KG1 (cell line): ENCODE measurements around the gene PAX3.

Experiments
- DNase-seq: peaks from one replicate; lab custom pipeline; 2025; lab: John Stamatoyannopoulos, UW

The PAX3 gene

DNA sequence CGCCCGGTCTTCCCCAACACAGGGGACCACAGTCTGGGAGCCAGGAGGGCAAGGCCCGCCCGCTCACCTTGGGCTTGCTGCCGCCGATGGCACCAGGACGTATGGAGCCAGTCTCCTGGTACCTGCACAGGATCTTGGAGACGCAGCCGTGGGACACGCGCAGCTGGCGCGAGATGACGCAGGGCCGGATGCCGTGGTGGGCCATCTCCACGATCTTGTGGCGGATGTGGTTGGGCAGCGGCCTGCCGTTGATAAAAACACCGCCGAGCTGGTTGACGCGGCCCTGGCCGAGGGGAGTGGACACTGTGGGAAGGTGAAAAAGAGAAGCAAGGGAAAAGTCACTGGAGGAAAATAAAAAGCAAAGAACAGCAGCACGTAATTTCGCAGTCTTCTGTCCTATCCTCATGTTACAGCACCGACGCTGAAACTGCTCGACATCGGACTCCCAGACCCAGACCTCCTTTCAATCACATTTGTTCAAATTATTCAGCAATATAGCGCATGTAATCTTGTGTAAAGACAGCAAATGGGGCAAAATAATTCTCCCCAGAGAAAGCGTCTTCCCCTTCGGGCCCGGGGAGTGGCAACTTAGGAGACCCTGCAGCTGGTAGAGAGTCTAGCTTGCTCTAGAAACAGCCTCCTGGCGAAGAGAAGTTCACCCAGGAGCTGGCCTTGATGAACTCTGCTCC is 1.7 kb downstream of the PAX3 start:
- DNase-seq = no peak

DNA sequence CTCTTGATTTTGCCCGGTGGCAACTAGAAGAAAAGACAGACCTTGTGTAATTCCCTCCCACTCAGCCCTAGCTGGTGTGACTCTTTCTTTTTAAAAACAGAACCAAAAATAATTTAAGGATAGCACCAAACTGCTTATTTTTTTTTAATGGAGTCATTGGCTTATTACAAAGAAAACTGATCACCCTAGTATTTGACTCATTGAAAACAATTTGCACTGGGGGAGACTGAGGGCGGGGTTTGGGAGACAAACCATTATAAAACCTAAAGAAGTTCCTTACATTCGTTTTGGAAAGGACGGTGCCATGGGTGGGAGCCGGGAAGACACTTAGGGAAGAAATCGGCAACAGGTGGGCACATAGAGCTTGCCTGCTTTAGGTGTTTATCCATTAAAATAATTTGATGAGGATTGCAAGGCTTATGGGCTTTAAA is 2.5 kb downstream of the PAX3 start:
- no peak for DNase-seq

DNA sequence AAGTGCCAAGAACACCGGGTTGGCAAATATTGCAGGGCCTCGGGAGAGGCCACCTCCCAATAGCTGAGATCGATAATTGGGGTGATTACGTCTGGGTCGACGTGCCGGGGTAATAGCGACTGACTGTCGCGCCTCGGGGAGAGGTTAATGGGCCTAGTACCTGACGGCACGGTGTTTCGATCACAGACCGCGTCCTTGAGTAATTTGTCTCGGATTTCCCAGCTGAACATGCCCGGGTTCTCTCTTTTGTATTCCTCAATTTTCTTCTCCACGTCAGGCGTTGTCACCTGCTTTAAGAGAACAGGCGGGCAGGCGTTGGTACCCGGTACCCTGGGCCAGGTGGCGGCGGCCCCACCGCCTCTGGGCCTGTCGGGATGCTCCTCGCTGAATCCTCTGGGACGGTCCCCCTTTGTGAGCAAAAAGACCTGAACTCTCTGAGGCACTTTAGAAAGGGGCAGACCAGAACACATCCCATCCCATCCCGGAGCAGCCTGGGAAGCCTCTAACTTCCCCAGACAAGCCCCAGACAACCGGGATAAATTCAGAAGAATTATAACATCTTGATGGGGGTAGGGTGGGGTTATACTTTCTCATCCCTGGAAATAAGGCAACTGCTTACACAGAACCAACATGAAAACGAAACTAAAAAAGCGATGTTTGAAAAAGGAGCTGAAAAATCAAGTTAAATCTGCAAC is 3.3 kb downstream of the PAX3 start:
- no peak for DNase-seq

DNA sequence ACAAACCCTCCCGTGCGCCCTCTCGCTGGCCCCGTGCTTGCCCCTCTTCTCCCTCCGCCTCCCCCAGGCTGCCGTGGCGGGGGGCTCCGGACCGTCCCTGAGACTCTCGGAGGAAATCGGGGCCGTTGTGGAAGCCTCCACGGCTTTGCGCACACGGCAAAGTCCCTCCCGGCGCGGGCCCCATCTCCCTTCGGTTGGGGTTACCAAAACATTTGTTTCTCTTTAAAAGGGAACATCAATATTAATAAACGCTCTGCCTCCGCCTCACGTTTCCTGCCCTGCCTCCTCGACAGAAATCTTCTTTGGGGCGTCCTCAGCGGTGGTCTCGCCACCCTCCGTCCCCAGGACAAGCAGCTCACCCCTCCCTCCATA is 3.8 kb downstream of the PAX3 start:
- DNase-seq = no peak

DNA sequence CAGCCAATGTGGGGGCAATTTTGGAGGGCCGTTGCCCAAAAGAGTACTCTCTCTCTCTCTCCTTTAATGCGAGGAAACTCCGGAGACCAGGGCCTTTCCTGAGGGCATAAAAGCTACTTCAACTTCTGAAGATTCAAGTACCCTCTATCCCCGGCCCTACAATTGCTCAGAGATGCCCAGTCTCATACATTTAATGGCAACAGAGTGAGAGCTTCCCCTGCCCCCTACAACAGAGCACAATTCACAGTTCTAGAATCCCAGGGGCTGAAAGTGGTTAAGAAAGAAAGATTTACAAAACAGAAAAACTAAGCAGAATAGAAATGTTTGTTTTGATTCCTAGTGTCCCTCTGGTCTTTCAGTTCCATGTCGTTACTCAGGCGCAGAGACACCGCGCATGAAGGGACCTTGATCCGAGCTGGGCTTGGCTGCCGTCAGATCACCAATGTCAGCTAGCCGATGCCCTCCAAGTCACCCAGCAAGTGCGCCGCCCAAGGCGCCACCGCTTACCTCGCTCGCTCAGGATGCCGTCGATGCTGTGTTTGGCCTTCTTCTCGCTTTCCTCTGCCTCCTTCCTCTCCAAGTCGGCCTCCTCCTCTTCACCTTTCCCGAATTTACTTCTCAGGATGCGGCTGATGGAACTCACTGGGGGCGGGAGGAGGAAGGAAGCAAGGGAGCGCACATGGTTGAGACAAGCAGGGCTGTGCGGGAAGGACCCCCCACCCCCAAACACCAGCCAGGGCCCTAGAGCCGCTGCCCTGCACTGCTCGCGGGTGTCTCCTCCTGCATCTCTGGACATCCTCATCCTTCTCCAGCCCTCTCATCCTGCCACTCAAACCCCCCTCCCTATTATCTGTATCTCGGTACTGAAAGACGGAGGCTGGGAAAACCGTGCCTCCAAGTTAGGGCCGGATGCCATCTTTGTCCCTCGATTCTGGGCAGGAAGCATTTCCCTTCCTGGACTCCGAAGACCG is 4.9 kb downstream of the PAX3 start:
- DNase-seq = no peak

DNA sequence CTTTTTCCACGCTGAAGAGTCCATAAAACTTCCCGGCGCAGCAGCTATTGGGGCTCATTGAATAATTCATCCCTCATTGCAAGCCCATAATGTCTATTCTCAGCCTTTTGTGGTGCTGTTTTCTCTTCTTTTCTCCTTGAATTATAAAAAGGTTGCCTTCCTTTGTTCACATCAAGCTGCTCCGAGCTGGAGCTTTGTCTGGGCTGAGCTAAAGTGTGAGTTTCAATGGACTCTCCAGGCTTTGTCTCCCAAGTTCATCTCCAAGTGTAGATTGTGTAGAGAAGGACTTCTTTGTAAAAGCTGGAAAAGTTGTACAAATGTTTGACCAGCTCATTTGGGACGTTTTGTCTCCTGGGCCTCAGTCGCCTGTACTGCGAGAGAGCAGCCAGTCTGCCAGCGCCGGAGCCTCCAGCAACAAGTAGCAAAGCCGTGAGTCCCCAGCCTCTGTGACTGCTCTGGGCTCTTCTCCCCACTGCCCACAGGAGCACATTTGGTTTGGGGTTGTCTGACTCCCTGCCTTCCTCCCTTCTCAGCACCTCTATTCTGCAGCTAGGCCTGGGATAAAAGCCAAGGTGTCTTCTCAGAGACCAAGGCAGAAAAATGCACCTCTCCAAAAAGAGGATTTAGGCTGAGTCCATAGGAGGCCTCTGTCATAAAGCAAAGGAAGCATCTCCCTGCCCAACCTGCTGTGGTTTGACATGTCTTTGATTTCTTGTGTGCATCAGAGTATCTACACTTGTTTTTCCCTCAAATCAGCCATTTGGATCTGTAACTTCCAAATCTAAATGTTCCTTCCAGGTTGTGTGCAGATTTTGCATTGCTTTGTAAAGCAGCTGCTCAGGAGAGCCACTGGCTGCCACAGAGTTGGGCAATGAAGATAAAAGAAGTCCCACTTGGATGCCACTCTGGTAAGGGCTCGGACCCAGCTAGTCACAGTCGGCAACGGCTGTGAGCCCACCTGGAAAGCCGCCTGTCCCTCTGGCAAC is 6.4 kb downstream of the PAX3 start:
- no peak for DNase-seq

DNA sequence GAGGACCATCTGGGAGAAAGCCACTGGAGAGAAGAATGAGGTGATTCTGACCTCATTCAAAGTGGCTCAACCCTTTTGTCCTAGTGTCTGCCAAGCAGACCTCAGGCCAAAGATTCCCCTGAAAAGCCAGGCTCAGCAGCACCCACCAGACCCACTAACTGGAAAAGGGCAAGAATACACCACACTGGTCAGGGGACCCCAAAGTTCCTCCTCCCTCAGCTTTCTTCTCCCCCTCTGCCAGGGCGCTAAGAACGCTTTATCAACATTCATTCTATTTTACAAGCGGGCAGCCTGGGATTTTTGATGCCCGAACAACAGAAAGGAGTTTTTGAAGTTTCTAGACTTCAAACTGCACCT is 7.3 kb downstream of the PAX3 start:
- no peak for DNase-seq

DNA sequence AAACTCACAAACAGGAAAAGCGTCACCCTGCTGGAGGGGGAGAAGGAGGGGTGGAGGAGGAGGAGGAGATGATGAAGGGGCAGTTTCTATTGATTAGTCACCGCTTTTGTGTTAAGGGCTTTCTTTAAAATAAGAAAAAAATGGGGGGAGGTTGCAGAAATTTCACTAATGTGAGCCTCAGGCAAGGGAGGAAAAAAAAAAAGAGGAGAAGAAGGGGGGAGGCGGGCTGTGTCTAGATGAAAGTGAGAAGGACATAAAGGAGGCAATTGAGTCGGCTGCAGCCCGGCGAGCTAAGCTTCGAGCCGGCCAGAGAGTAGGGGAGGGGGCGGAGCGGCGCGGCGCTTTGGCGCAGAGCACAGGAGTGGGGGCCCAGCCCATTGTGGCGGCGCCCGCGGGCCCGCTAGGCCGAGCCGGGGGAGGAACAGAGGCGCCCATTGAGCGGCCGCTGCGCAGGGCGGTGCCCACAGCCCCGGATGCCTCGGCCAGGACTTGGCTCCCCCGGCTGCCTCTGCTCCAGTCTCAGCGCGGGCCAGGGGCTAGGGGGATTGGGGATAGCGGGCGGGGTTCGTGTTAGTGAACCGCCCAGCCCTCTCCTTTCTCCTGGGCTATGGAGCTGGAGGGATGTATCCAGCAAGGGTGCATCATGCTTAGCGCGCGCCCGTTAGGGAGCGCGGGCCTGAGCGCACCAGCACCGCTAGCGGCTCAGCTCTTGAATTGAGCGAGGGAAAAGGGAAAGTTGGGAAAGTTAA is 7.9 kb downstream of the PAX3 start:
- DNase-seq = no peak

DNA sequence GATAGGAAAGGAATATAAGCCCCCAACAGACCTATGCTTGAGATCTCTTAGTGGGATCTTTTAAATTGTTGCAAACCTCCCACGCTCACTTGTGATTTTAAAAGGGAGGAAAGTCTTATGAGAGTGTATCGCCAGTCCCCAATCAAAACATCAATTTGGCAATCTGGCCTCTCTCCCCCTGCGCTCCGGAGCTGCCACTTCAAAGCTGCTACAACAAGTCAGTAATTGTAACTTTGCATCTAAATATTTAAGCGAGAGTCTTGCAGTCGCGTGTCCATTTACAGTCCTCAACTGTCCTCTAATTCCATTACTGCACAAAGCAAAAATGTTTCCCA is 8.4 kb downstream of the PAX3 start:
- DNase-seq = no peak

DNA sequence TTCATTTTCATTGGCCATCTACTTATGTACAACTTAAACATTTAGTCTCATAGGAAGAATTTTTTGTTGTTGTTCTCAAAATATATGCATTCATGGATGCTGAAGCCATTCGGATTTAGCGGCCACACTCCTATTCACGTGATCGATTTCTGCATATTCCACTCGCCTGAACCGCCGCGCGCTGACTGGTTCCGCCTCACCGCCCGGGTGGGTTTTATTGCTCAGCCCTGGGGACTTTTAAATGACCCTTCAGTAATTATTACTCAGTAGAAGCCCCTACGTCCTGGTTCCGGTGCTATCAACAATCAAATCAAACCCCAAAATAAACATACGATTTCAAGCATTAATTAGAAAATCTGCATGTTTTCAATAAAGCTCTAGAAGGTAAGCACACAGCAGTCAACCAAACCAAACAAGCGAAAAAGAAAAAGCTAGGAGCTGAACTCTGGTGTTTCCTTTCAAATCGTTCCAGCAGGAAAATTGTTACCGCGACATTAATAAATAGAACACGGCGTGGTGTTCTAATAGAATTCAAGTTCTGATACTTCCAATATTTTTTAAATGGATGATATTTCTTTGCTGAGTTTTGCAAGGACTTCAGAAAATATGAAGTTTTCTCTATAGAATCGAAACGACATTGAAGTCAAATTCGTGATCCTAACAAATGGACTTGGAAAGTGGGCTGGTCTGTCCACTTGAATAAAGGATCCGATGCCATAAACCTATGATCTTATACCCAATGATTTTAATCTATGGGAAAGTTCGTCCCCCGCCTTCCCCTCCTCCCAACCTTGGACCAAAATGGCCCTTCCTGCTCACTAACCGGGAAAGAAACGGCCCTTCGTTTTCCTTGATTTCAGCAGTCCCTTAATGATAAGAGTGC is 9.3 kb downstream of the PAX3 start:
- DNase-seq = no peak

DNA sequence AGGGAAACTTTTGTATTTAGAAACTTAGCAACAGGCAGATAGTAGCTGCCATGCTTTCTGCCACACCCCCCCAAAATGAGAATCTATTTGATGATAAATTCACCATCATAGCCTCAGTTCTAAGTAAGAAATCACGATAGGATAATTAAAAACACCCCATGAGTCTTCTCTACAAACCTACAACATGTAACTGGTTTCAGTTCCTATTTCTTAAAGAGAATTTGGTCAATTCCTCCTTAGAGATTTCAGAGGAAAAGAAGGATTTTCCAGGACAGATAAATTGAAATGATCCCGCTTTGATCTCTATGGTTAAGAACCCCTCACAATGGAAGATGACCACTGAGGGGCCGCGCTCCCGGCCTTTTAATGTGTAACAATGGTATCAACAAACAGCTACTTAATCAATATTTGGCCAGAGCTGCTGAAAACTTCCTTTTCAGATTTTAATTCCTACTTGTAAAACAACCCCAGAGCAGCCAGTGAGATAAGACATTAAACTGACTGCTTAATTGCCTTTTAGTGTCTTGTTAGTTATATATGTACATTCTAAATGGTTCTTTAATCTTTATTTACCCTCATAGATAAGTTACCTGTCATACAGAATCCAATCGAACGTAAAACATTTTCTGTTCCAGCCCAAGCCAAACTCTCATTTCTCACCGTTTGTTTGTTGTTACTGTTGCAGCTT is 10.1 kb downstream of the PAX3 start:
- DNase-seq = no peak

DNA sequence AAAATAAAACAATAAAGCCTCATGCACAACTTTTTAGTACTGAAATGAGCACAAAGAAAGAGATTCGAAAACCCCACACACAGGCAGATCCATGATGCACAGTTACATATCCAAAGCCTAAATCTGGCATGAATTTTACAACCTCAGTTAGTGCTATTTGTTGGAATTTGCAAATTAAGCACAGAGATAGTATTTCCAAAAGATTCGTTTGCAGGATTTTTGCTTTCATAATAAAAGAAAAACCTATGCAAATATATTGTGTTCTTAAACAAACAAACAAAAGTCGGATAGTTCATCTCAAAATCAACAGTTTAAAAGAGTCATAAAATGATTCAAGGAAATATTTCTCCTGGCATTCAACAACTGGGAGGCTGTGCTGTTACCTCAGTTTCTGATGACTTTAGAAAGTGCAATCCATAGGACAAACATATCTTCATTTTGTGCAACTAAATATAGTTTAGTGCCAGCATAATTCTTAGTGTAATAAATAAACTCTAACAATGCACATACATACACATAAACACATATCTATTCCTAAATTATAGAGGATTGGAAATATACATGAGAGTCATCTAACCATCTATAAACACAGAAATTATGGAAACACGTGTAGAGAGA is 10.8 kb downstream of the PAX3 start:
- no peak for DNase-seq

DNA sequence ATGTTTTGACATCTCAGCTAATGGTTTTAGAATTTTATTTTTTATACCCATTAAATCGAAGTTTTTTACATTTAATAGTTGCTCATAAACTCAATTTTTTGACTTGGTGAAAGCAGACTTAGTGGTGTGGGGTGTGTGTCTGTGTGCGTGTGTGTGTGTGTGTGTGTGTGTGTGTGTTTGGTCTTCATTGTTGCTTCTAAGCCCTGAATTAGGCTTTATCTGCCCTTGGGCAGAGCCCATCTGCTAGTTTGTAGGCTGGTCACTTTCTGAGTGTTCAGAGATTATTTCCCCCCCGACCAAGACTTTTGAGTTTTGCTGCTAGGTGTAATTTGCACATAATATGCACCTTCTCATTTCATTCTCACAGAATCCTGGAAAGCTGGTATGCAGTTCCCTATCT is 14.3 kb downstream of the PAX3 start:
- DNase-seq = no peak

DNA sequence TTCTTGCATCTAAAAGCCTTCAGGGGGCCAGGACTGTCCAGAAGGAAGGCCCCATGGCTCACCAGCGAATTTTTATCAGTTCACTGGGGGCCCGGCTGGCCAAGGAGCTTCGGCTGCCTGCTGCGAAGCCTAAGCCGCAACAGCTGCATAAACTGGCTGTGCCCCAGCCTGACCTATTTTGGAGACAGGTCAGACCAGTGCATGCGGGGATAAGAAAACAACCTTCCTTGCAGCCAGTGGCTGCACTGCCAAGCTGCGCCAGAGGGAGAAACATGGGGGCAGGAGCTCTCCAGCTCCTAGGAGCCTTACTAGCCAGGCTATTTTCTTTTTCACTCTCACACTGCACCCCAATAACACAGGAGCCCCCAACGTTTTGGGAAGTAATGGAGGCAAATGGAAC is 15.2 kb downstream of the PAX3 start:
- no peak for DNase-seq

DNA sequence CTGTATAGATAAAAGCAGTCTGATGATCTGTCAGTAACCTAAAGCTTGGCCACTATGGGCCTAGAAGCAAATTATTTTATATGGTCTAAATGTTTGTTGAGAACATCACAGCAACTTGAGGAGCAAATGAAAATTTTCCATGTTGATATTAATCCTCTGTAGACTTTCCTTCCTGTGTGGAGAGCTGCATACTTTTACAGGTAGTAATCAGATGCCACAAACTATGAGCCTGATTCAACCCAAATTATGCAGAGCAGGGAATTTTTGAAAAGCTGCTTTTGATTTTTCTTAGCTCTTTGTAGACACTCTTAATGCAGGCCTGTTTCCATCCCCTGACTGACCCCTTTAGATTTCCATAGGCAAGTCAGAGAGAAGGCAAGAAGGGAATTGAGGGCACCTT is 17.3 kb downstream of the PAX3 start:
- no peak for DNase-seq

DNA sequence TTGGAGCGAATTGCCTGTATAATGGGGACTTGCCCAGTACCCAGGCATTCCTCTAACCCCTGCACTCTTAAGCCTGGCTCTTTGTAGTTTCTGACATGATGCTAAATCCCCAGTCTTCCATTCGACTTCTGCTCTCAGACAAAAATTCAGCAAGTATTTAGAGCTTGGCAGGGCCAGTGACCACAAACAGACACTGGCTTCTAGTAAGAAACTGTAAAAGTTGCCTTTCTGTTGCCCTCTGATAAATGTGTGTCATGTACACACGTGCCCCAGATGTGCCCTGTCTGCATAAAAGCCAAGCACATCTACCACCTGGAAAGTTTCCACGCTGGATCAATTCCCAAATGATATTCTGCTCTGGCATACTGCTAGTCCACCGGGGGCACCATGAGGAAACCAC is 18.0 kb downstream of the PAX3 start:
- DNase-seq = no peak

DNA sequence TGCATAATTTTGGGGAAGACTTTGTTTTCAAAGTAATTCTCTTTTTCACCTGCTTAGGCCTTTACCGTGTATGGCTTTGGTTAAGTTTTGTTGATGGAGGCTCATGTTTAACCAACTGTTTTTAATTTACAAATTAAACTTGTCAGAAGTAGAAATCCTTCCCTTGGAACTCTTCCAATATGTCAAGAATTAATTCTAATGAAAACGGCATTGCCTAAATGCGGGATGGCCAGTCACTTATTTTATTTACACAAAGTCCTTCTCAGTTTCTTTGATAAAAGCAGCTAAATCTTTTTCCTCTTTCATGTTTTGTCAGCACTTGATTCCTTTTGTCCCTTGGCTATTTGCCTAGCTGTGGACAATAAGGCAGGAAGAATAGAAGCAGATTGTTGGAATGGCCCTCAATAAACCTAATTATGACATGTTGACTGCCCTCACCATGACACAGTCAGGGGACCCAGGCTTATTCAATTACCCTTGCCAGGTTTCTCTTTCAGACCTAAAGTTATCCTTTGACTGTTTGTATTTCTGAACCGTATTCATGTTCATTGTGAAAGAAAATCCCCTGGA is 26.3 kb downstream of the PAX3 start:
- DNase-seq = no peak

DNA sequence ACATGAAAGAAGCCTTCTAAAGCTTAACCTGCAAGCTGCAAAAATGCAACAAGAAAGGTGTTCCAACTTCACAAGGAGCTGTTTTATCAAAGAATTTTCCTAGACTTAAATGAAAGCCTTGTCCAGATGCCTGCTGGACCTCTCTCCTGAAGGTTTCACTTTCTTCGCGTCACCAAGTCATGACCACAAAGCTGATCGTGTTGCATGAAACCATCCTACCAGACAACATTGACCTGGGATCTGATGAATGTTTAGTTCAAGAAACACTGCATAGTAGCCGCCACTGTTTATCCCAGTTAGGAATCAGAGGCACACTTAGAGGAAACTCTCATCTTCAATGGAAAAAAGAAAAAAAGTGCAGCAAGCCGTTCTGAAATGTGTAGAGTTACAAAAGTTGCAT is 26.9 kb downstream of the PAX3 start:
- no peak for DNase-seq

DNA sequence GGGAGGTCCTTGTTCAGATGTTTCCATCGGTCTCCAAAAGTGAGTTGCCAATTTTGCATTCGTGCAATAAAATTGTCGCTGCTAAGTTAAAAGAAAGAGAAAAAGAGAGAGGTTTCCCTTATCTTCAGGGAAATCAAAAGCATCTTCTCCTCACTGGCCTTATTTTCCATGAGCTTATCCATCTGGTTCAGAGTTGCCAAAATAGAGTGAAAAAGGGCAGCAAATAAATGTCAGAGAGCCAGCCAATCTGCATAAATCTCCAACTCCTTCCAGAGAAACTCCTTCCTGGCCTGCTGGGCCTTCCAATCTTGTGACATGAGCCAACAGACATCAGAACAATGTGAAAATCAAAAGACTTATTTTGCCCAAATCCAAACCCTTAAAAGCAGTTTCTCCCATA is 28.4 kb downstream of the PAX3 start:
- no peak for DNase-seq
